Tibial nerve (tissue), 4 donors: ENCODE results near the gene NEMP2. TPM values are rescaled to one million over a fixed set of nuclear protein-coding genes. Genes with fewer than 3 reads are reported as not detected.

Source experiments
- DNase-seq, 2 donors: peaks; one replicate each; pipeline ENCODE4 v3.0.0-alpha.2; 2019; ENCODE audit warnings: low spot score in 2 of 2
- H3K27ac ChIP-seq, 4 donors: fragments of 200-600 bp; sonication (generic) in 3 of 4; one replicate each; pipeline ENCODE4 v1.5.1; 2017 to 2019; ENCODE audit warnings: mild to moderate bottlenecking in 1 of 4
- H3K27me3 ChIP-seq, 2 donors: fragments of 200-600 bp; sonication (generic) in 1 of 2; one replicate each; pipeline versions ENCODE4 v1.5.1 to v1.6.0; 2017 to 2019
- H3K36me3 ChIP-seq, 3 donors: fragments of 200-600 bp; sonication (generic); one replicate each; pipeline ENCODE4 v1.5.1; 2018 to 2019
- H3K4me1 ChIP-seq, 4 donors: fragments of 200-600 bp; sonication (generic) in 3 of 4; one replicate each; pipeline ENCODE4 v1.5.1; 2017 to 2019
- H3K4me3 ChIP-seq, 4 donors: fragments of 200-600 bp; sonication (generic) in 3 of 4; one replicate each; pipeline ENCODE4 v1.5.1; 2017 to 2019; ENCODE audit warnings: mild to moderate bottlenecking in 1 of 4, moderate library complexity in 1 of 4
- H3K9me3 ChIP-seq, 4 donors: fragments of 200-600 bp; sonication (generic) in 3 of 4; one replicate each; pipeline ENCODE4 v1.5.1; 2017 to 2019
- CTCF ChIP-seq, 5 experiments: fragments of 200-600 bp in 3 of 5; fragments of 450-650 bp in 2 of 5; sonication (generic) in 3 of 5; IDR thresholded peaks; one replicate each; pipeline ENCODE4 v1.5.1; 2016 to 2019; ENCODE audit warnings: antibody characterized with exemption in 5 of 5, mild to moderate bottlenecking in 3 of 5, moderate library complexity in 2 of 5
- EP300 ChIP-seq, 2 donors: sonication (generic); formaldehyde crosslinking; IDR thresholded peaks; one replicate each; pipeline ENCODE4 v1.6.1; 2017; ENCODE audit warnings: antibody characterized with exemption in 2 of 2, mild to moderate bottlenecking in 1 of 2
- POLR2A ChIP-seq, 2 donors: fragments of 450-650 bp; IDR thresholded peaks; one replicate each; pipeline ENCODE4 v1.6.1; 2017; ENCODE audit warnings: antibody characterized with exemption in 2 of 2, mild to moderate bottlenecking in 2 of 2, moderate library complexity in 2 of 2
- WGBS, 2 donors: methylation state at CpG; one replicate each; pipeline ENCODE4 v1.1.5; 2018; 5-methylcytosine and 5-hydroxymethylcytosine counted together
- total RNA-seq, 4 donors: library from RNA; depleted of rRNA; stranded (reverse); fragments of >200 nt; gene quantifications; one replicate each; pipeline ENCODE4 v1.1.0, GENCODE V29; 2016

The NEMP2 gene
- total RNA-seq, result 1 to 10 TPM; 1.8 to 7.2 (median 3.1) TPM

DNA sequence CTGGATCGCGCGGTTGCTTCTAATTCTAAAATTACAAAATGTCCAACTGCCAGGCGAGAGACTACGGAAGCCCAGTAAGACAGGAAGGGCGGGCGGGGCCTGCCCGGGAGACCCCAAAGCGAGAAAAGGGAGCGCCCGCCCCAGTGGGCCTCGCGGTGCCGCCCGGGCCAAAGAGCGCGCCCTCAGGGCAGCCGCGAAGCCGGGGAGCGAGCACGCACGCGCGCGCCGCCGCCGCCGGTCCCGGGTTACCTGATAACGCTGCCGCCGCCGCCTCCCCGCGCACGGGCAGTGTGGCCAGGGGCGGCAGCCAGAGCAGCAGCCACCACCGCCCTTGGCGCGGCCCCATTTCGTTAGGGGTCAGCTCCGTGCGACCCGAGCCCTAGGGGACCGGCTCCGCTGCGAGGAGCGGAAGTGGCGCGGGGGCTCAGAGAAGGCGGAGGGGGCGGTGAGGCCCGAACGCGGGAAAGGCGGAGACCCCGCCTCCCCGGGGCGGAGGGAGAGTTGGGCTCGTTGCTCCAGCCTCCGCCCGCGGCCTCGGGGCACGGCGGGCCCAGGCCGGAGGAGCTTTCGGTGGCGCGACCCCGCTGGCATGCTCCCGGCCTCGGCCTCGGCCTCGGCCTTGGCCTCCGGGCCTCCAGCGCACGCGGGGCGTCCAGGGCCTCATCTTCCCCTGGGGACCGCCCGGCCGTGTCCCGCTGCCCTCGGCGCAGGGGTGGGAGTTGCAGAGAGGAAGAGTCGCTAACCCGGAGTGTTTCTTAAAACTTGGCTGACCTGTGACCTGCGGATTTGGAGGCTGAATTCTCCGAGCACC is at the start of gene NEMP2:
Gene NEMP2, minus strand, starts transcription at position 413 of the 811 bp plus-strand sequence. Its CDS starts 67 bp downstream, at position 346.
- 1% methylated on average over 20 to 42 of the region's 92 CpGs for WGBS, 2 donors
- TF ChIP-seq EP300 (IDR thresholded peaks at IDR 0.05), result peak in 1 of 2 donors; percentile 77
- peak in 2 of 5 experiments; percentile 25 to 35 for TF ChIP-seq CTCF (IDR thresholded peaks at IDR 0.05)
- TF ChIP-seq POLR2A (IDR thresholded peaks at IDR 0.05), result peak; percentile 9 to 59
- DNase-seq, result peak; percentile 50 to 55
- Histone ChIP-seq H3K36me3 (no peaks in the 10 kb centered on the region), H3K4me3 (peak within 1 kb of the TSS; percentile 48 to 87 (median 80)), H3K27me3 (no peaks in the 10 kb centered on the region), H3K27ac (peak within 1 kb of the TSS; percentile 94 to 98 (median 96)), H3K9me3 (peaks cover 0 to 26% (median 6%) of the 10 kb centered on the region in 4 donors), H3K4me1 (peaks cover 0 to 28% (median 18%) of the 10 kb centered on the region in 4 donors)

DNA sequence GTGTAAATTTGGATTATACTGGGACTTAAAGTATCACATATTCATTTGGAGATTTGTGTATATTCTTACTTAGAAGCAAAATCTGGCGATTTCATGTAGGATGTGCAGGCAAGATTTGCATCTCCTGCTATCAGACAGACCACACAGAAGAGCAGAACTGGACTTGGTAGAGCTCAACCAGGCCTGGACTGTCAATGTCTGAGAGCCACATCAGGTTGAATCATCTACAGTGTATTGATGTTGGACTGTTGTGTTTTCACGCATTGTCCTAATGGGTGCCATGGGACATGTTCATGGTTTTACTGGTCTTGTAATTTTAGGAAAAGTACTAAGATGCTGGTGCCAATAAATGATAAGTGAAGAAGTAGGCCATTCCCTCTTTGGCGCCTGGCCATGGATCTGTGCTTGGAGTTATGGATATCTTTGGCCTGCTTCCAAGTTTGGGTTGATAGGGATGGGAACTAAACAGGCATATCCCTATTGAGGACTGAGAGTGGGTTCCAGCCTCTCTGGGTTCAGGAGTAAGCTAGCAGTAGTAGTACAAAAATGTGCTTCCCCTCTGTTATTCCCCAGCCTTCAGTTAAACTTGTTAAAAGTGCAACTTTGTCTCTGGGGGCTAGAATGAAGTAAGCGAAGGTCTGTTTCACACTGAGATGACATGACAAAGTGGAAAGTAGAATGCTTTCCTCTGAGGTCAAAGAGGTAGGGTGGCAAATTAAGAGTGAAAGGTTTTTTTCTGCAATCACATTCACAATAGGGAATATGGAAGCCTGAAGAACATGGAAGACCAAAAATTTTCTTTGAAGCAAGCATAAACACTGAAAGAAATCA is 49.2 kb upstream of the NEMP2 start:
- WGBS, 2 donors, result 71 to 77% methylated on average over 4 of the region's 4 CpGs

GRCh38 chr2:190582736-190583506 is 48.4 kb upstream of the NEMP2 start:
- Histone ChIP-seq H3K9me3 (no peaks in the 10 kb centered on the region), H3K27me3 (no peaks in the 10 kb centered on the region), H3K4me1 (peaks cover 0 to 30% (median 12%) of the 10 kb centered on the region in 4 donors), H3K36me3 (no peaks in the 10 kb centered on the region), H3K4me3 (no peak overlapping the region), H3K27ac (peak overlapping the region in 1 of 4 donors; percentile 52)
- WGBS, 2 donors, result 50 to 56% methylated on average over 6 of the region's 6 CpGs
- TF ChIP-seq EP300 (IDR thresholded peaks at IDR 0.05), result no peak
- TF ChIP-seq CTCF (IDR thresholded peaks at IDR 0.05), result no peak
- no peak for TF ChIP-seq POLR2A (IDR thresholded peaks at IDR 0.05)
- no peak for DNase-seq

More for the DNA sequence above, 49.2 kb upstream of the NEMP2 start:
- DNase-seq, result peak in 1 of 2 donors; percentile 20
- Histone ChIP-seq H3K36me3 (no peaks in the 10 kb centered on the region), H3K4me3 (no peak overlapping the region), H3K4me1 (peaks cover 0 to 22% (median 4%) of the 10 kb centered on the region in 4 donors), H3K27me3 (no peaks in the 10 kb centered on the region), H3K9me3 (no peaks in the 10 kb centered on the region), H3K27ac (peak overlapping the region in 1 of 4 donors; percentile 29)
- TF ChIP-seq EP300 (IDR thresholded peaks at IDR 0.05) (no peak), POLR2A (IDR thresholded peaks at IDR 0.05) (no peak), CTCF (IDR thresholded peaks at IDR 0.05) (no peak)

DNA sequence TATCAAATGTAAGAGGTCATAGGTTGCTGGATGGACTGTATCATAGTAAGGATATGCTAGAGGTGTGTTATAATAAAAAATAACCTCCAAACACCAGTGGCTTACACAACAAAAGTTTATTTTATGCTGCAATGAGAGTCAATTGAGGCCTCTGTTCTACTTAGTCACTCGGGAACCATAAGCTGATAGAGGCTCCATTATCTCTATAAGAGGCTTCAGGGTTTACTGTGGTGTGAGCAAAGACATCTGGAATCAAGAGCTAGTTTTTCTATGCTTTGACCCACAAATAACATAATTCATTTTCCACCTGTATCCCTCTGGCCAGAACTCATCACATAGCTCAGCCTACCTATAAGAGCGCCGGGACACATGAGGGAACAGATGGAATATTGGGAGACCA is 47.5 kb upstream of the NEMP2 start:
- Histone ChIP-seq H3K27ac (no peak overlapping the region), H3K9me3 (no peaks in the 10 kb centered on the region), H3K4me1 (peaks cover 0 to 37% (median 13%) of the 10 kb centered on the region in 4 donors), H3K4me3 (no peak overlapping the region), H3K27me3 (no peaks in the 10 kb centered on the region), H3K36me3 (no peaks in the 10 kb centered on the region)
- TF ChIP-seq EP300 (IDR thresholded peaks at IDR 0.05) (no peak), POLR2A (IDR thresholded peaks at IDR 0.05) (no peak), CTCF (IDR thresholded peaks at IDR 0.05) (no peak)
- WGBS, 2 donors, result 76 to 82% methylated on average over 3 of the region's 3 CpGs
- DNase-seq, result no peak
